ENCODE data around the gene TEX101.

Gene TEX101

GRCh38 chr19:43450545-43450997 is 35.9 kb downstream of the TEX101 start:
- DNase-seq, result no peak

GRCh38 chr19:43452582-43452981 is 37.9 kb downstream of the TEX101 start:
- no peak for DNase-seq

DNA sequence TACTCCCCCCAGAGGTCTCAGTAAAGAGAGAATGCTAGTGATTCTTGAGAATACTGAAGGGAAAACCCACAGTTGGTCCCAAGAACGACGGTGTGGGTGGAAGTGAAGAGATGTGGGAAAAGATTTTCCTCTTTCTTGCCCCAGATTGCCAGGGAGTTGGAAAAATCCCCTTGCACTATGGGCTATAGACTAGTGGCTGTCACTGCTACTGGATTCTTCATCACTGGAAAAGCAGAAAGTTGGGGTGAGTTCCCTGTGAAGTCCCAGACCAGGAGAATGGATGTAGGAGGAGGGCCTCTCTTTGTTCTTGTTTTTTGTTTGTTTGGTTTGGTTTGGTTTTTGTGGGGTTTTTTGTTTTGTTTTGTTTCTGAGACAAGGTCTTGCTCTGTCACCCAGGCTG is 39.3 kb downstream of the TEX101 start:
- DNase-seq, result no peak

DNA sequence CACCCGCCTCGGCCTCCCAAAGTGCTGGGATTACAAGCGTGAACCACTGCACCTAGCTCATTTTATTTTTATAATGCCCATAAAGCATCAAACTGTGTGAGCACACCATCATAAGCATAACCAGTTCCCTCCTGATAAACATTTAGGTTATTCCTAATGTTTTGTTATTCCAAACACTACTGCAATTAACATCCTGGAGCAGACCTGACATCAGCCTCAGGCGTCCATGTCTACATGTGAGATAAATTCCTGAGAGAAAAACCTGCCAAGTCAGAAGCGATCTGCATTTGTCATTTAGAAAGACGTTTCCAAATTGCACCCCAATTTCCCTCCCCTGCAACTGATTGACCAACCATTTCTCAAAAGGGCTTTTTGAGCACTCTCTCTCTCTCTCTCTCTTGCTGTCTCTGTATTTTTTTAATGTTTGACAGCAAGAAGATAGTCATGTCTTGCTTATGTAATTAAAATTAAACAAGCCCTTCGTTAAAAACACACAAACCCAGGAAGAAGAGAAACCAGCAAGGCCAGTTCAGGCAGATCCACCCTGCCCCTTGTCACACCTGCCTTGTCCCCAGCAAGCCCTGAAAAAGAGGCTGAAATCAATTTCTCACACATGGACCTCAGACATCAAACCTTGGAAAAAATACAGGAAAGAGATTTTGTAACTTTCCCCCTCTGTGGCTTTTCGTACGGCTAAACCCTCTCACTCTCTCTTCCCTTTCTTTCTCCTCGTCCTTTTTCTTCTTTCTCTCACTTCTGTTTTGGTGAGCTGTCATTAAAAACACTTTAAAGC is 40.8 kb downstream of the TEX101 start:
- no peak for DNase-seq

- no peak for DNase-seq
These were observed 43.1 kb downstream of the TEX101 start for GRCh38 chr19:43457809-43458208.

GRCh38 chr19:43460362-43461016 is 45.8 kb downstream of the TEX101 start:
- no peak for DNase-seq

GRCh38 chr19:43461303-43461702 is 46.6 kb downstream of the TEX101 start:
- no peak for DNase-seq

GRCh38 chr19:43462383-43462782 is 47.7 kb downstream of the TEX101 start:
- no peak for DNase-seq

DNA sequence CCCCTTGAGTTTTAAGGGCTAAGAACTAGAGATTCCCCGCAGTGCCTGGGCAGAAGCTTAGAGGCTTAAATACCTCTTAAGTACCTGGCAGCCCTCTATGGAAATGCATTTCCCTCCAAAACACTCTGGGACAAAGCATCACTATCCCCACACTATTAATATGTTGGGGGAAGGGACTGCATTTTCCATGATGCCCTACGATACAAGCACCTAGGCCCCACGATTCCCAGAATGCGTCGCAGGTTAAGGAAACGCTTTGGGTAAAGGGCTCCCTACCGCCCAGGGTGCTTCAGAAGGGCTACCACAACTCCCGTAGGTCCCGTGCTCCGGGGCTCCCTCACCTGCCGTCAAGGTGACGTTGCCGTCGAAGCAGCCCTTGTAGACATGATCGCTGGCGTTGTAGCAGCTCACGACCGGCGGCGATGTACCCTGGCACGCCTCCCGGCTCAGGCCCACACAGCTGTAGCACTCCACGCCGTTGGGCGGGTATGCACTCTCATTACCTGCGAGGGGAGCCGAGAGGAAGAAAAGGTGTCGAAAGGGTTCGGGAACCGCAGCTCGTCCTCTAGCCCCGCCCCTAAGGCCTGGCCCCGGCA is 48.2 kb downstream of the TEX101 start:
- no peak for DNase-seq

DNA sequence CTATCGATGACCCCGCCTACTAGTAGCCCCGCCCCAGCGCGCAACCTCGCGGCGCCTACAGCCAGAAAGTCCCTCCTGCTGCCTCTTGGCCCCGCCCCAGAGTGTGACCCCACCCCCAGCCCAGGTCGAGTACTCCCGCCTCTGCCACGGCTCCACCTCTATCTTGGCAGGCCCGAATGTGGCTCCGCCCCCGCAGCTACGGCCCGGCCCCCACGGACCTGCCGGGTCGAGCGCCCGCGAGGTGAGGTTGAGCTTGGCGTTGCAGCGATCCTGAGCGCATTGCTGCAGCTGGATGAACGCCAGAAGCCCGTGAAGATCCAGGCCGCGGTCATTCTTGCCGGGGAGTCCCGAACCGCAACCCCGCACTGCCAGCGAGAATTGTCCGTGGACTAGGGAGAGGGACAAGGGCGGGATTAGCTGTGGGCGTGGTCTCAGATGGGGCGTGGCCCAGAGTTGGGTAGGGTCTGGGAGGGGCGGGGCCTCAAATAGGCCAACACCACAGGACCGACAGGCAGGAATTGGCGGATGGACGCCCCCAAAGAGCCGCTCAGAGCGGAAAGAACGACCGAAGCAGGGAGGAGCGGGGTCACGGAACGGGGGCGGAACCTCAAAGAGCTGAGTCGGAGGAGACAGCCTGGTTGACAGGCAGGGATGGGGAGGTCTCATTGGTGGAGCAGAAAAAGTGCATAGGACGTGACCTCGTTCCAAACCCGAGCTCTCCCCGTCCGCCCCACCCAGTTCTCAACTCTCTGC is 48.9 kb downstream of the TEX101 start:
- DNase-seq, result peak; percentile 99 to 100 (median 100)

DNA sequence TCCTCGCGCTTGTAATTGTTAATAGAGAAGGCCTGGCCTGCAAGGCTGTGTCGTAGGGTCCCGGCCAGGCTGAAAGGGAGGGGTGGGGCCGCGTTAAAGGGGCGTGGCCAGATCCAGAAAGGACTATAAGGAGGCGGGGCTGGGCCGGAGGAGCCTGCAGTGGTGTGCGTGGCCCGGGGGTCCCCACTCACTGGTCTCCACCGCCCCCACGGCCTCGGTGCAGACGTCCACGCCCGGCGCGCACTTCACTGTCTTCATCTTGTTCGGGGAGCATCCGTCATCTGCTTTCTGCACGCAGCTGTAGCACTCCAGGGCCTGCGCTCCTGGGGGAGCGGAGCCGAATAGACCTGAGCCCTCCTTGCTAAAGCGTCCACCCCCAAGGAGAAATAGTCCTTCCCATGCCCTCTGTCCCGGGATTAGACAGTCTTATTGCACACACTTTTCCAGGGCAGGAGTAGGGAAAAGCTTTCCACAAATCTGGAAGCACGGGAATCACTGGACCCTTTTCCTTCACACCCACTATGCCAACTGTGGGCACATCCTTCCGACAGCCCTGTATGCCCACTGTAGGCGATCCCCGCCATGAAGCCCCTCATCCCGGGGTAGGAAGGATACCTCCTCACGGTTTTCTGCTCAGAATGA is 49.6 kb downstream of the TEX101 start:
- no peak for DNase-seq

GRCh38 chr19:43465468-43466120 is 50.9 kb downstream of the TEX101 start, which contains the start of gene LYPD3:
LYPD3 (minus strand) TSS chr19:43465608; CDS start chr19:43465571, 37 bp downstream.
- DNase-seq, result no peak

- DNase-seq, result no peak
These were observed 52.1 kb downstream of the TEX101 start for GRCh38 chr19:43466793-43467192.

- no peak for DNase-seq
These were observed 52.6 kb downstream of the TEX101 start for GRCh38 chr19:43467276-43467675.

DNA sequence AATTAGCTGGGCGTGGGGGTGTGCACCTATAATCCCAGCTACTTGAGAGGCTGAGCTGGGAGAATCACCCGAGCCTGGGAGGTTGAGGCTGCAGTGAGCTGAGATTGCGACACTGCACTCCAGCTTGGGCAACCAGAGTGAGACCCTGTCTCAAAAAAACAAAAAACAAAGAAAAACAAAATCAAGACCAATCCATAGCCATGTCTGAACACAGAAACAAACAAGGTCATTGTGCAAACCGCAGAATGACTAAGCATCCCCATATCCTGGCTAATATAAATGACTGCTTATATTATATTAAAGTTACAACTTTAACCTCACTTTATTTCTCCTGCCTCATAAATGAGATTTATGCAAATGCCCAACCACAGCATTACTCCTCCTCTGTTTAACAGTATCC is 53.0 kb downstream of the TEX101 start:
- DNase-seq, result no peak

All from stimulated activated naive CD4-positive, alpha-beta T cell (primary cell).